Effector memory CD8-positive, alpha-beta T cell (primary cell): ENCODE measurements around the gene ZFP36L1.

Experiments used
- ATAC-seq: fragments of 150-1000 bp; cut with Tn5 transposase; replicated peaks from 2 replicates; pipeline ENCODE4 v1.10.0; 2021; ENCODE audit warnings: mild to moderate bottlenecking, moderate library complexity
- DNase-seq, 3 experiments: peaks; one replicate each; pipeline ENCODE4 v3.0.0; 2021
- H3K27ac Mint-ChIP-seq, 2 donors: one replicate each; pipeline ENCODE4 v1.8.0; 2022; ENCODE audit warnings: mild to moderate bottlenecking in 2 of 2, mixed read lengths in 2 of 2, moderate library complexity in 2 of 2
- H3K27me3 Mint-ChIP-seq, 2 donors: one replicate each; pipeline ENCODE4 v1.8.0; 2022; ENCODE audit warnings: mixed read lengths in 2 of 2
- H3K36me3 Mint-ChIP-seq: one replicate; pipeline ENCODE4 v1.8.0; 2022; ENCODE audit warnings: mild to moderate bottlenecking, moderate library complexity, mixed read lengths; ENCODE audit not compliant: insufficient read depth
- H3K4me1 Mint-ChIP-seq, 2 donors: one replicate each; pipeline ENCODE4 v1.8.0; 2022; ENCODE audit warnings: low read depth in 2 of 2, mixed read lengths in 2 of 2
- H3K4me3 Mint-ChIP-seq, 2 donors: one replicate each; pipeline ENCODE4 v1.8.0; 2022; ENCODE audit warnings: mild to moderate bottlenecking in 2 of 2, mixed read lengths in 2 of 2, moderate library complexity in 2 of 2
- H3K9me3 Mint-ChIP-seq, 2 donors: one replicate each; pipeline ENCODE4 v1.8.0; 2022; ENCODE audit warnings: mixed read lengths in 2 of 2

Gene ZFP36L1

GRCh38 chr14:68781161-68782021 lies 11.5 kb downstream of the ZFP36L1 start:
- peaks cover 20% of the 10 kb centered on the region for H3K36me3 Mint-ChIP-seq
- H3K27ac Mint-ChIP-seq = peak overlapping the region; percentile 90 to 97
- ATAC-seq = peak; percentile 78
- H3K27me3 Mint-ChIP-seq = no peaks in the 10 kb centered on the region
- H3K9me3 Mint-ChIP-seq = no peaks in the 10 kb centered on the region
- DNase-seq = peak; percentile 73
- peak overlapping the region; percentile 80 to 81 for H3K4me3 Mint-ChIP-seq
- peaks cover 58 to 69% of the 10 kb centered on the region in 2 donors for H3K4me1 Mint-ChIP-seq

DNA sequence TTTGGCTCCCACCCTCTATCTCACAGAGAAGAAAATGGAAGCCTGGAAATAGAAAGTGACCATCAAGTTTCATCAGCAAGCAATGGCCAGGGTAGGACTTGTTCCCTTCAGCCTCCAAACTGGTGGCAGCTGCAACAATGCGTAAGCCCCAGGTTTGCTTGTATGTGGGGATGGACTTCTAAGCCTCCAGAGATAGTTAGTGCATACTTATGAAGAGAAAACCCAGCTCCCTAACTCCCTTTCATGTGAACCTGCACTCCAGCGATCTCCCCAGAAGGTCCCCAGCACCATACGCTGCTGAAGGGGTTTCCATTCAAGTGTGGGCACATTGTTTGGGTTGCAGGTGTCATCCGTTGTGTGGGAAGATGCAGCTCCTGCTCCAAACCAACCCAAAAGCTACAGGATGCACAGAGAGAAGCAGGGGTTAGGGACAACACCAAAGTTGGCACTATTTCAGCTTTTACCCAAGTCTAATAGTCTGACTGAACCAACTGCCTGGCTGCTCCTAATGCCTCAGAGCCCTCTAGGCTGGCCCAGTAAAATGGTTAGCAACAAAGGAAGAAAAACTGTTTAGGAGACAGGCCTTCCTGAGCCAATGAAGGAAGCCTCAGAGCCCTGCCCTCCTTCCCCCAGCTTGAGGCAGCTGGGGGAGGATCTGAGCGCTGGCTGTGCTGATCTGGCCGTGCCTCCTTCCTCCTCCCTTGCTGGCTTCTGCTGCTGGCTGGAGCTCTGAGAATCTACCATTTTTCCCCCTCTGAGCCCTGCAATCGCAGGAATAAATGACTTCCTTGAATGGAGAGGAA lies 12.3 kb downstream of the ZFP36L1 start:
- ATAC-seq (peak; percentile 16), DNase-seq (peak in 1 of 3 experiments; percentile 22)
- H3K4me1 Mint-ChIP-seq = peaks cover 56 to 68% of the 10 kb centered on the region in 2 donors
- H3K36me3 Mint-ChIP-seq = peaks cover 12% of the 10 kb centered on the region
- H3K4me3 Mint-ChIP-seq = peak overlapping the region; percentile 80 to 81
- H3K27ac Mint-ChIP-seq = peak overlapping the region; percentile 90 to 97
- no peaks in the 10 kb centered on the region for H3K9me3 Mint-ChIP-seq
- H3K27me3 Mint-ChIP-seq = no peaks in the 10 kb centered on the region

DNA sequence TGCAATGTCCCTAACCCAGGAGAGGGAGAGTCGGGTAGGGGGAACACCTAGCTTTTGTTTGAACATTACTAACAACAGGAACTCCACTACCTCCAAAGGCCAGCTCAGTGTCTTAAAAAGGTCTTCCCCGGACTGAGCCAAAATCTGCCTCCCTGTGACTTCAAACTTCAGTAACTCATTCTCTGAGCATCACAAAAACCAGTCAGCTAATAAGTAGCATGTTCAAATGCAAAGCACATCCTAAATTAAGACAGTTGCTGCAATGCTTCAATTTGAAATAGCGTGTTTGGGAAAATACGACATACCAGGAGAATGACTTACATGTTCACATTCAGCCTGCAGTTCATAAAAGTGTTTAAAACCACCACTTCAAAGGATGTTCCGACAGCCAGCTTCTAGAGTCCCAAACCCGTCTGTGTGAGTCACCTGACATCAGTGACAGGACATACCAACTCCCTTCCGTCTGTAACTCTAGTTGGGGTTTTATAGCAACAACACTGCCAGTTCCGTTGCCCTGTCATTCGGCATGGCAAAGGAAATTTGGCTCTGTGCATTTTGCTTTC lies 13.0 kb downstream of the ZFP36L1 start:
- Mint-ChIP-seq H3K4me1 (peaks cover 51 to 66% of the 10 kb centered on the region in 2 donors), H3K27ac (peak overlapping the region; percentile 90 to 97), H3K9me3 (no peaks in the 10 kb centered on the region), H3K36me3 (peaks cover 12% of the 10 kb centered on the region), H3K4me3 (peak overlapping the region; percentile 80 to 81), H3K27me3 (no peaks in the 10 kb centered on the region)
- DNase-seq (peak; percentile 55 to 62 (median 60)), ATAC-seq (peak; percentile 64)

DNA sequence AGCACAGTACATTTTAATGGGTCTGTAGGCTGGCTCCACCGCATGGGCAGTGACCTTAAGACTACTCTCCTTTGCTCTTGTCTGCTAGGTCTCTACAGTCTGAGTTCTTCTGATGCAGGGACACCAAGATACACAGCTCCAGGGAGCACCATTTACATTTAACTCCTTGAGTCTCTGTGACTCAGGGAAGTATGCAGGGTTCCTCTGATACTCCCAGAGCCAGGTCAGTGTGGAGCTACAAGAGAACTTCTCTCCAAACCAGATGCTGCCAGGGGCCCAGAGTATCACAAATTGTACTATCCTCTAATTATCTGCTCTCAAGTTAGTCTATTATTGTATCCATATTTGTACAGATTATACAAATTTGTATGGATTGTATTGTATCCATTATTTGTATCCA lies 15.2 kb downstream of the ZFP36L1 start:
- Mint-ChIP-seq H3K27ac (peak overlapping the region in 1 of 2 donors; percentile 97), H3K4me1 (peaks cover 48 to 55% of the 10 kb centered on the region in 2 donors), H3K9me3 (no peaks in the 10 kb centered on the region), H3K27me3 (no peaks in the 10 kb centered on the region), H3K36me3 (peaks cover 12% of the 10 kb centered on the region), H3K4me3 (no peak overlapping the region)
- DNase-seq = no peak
- ATAC-seq = no peak

DNA sequence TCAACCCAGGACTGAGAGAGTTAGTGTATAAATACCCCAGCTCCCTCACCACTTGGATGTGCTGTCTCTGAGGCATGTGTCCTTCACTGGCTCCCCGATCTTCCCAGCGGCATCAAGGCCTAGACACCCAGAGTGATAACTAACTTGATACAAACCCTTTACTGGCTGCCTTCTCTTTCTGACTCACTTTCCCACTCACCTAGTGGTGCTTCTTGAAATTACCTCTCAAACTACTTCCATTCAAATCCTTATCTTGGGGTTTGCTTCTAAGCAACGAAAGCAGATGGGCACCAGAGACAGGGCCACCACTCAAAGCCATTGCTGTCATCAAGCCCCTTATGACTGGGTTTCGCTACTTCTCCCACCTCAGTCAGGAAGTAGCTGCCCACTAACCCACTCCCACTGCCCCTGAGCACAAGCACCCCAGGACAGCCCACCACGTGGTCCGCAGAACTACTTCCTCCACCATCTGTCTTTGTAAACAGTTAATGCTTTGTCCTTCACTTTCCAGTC lies 17.2 kb downstream of the ZFP36L1 start:
- DNase-seq = no peak
- no peak for ATAC-seq
- Mint-ChIP-seq H3K4me1 (peaks cover 40 to 52% of the 10 kb centered on the region in 2 donors), H3K27ac (peak overlapping the region in 1 of 2 donors; percentile 66), H3K4me3 (no peak overlapping the region), H3K27me3 (no peaks in the 10 kb centered on the region), H3K9me3 (no peaks in the 10 kb centered on the region), H3K36me3 (peaks cover 4% of the 10 kb centered on the region)

- DNase-seq (no peak), ATAC-seq (no peak)
- Mint-ChIP-seq H3K27ac (peak overlapping the region in 1 of 2 donors; percentile 66), H3K27me3 (no peaks in the 10 kb centered on the region), H3K4me3 (no peak overlapping the region), H3K9me3 (no peaks in the 10 kb centered on the region), H3K36me3 (peaks cover 3% of the 10 kb centered on the region), H3K4me1 (peaks cover 38 to 49% of the 10 kb centered on the region in 2 donors)
Observed at GRCh38 chr14:68774771-68775613, 17.9 kb downstream of the ZFP36L1 start.

DNA sequence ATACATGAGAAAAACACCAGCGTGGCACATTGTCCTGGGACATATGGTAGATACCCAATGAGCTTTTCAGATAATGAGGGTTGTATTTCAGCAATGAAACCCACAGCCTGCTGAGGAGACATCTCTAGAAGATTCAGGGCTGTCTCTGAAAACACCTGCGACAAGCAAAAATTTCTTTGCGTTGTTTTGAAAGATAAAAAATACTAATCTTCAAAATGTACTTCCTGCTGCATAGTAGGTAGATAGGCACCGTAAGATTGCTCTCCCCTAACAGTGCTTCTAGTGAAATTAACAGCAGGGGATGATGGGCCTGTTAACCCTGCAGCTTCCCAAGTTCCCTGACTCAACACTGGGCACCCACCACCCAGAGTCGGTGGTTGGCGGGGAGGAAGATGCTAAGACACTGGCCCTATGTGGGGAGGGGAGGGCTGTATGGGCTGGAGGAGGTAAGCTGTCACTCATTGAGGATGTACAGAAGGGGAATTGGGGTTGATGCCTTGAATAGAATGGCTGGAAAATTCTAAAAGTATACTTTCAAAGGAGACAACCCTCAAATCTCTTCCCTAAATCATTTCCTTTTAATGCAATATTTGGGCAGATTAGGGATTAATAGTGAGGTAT lies 20.0 kb downstream of the ZFP36L1 start:
- Mint-ChIP-seq H3K27me3 (no peaks in the 10 kb centered on the region), H3K4me1 (peaks cover 23 to 34% of the 10 kb centered on the region in 2 donors), H3K4me3 (no peak overlapping the region), H3K9me3 (no peaks in the 10 kb centered on the region), H3K27ac (peak overlapping the region in 1 of 2 donors; percentile 31), H3K36me3 (no peaks in the 10 kb centered on the region)
- ATAC-seq (no peak), DNase-seq (no peak)

GRCh38 chr14:68771631-68772030 lies 21.2 kb downstream of the ZFP36L1 start:
- peak overlapping the region in 1 of 2 donors; percentile 75 for H3K27ac Mint-ChIP-seq
- peaks cover 28 to 40% of the 10 kb centered on the region in 2 donors for H3K4me1 Mint-ChIP-seq
- peak; percentile 49 for ATAC-seq
- H3K4me3 Mint-ChIP-seq = peak overlapping the region; percentile 16 to 62
- H3K27me3 Mint-ChIP-seq = no peaks in the 10 kb centered on the region
- H3K9me3 Mint-ChIP-seq = no peaks in the 10 kb centered on the region
- no peak for DNase-seq
- H3K36me3 Mint-ChIP-seq = no peaks in the 10 kb centered on the region

DNA sequence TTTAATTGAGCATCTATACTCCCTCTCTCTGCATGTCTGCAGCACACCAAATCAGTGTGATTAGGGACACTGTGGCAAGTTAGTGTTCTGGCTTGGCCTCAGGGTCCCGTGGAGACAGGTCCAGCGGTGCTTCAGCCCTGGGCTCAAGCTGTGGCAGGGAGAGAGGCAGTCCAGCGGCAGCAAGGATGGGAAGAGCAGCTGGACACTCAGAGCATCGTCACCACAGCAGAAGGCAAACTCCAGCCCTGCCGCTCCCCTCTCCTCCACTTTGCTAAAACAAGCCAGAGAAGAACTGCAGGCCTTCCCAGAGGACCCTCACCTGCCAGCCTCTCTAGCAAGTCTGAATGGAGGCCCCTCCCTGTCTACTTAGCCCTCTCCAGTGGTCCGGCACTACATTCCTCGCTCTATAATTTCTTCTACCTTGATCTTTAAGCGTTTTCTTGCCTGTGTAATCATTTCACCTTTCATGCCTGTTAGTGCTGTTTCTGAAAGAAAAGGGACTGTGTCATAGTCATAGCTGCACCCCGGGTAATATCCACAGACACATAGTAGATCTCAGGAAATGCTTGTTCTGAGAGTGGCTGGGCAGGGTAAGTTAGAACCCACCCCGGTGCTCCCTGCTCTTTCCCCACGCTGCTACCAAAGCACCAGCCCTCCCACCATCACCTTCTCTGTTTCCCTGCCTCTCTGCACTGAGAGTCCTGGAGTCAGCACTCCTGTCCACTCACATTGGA lies 22.1 kb downstream of the ZFP36L1 start:
- Mint-ChIP-seq H3K27ac (peak overlapping the region; percentile 36 to 75), H3K36me3 (no peaks in the 10 kb centered on the region), H3K27me3 (no peaks in the 10 kb centered on the region), H3K9me3 (no peaks in the 10 kb centered on the region), H3K4me3 (peak overlapping the region; percentile 16 to 62), H3K4me1 (peaks cover 27 to 40% of the 10 kb centered on the region in 2 donors)
- ATAC-seq (no peak), DNase-seq (no peak)

DNA sequence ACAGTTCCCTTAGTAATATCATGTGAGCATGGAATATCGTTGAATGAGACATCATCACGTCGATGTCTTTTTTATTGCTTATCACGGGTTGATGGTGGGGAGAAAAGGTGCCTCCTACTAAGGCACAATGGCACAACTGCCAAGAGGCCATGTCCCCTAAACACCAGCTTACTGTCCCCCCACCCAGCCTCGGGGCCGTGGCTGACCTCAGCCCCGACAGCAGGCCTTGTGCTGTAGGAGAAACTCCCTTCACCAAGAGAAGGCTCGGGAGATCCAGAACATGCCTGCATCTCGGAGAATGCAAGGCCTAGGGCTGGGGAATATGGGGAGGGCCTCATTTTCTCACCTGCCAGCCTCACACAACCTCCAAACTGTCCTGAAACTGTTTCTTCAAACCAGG lies 22.8 kb downstream of the ZFP36L1 start:
- ATAC-seq (no peak), DNase-seq (no peak)
- no peak overlapping the region for H3K4me3 Mint-ChIP-seq
- H3K4me1 Mint-ChIP-seq = peaks cover 26 to 40% of the 10 kb centered on the region in 2 donors
- H3K9me3 Mint-ChIP-seq = no peaks in the 10 kb centered on the region
- H3K27ac Mint-ChIP-seq = no peak overlapping the region
- H3K27me3 Mint-ChIP-seq = no peaks in the 10 kb centered on the region
- H3K36me3 Mint-ChIP-seq = no peaks in the 10 kb centered on the region

DNA sequence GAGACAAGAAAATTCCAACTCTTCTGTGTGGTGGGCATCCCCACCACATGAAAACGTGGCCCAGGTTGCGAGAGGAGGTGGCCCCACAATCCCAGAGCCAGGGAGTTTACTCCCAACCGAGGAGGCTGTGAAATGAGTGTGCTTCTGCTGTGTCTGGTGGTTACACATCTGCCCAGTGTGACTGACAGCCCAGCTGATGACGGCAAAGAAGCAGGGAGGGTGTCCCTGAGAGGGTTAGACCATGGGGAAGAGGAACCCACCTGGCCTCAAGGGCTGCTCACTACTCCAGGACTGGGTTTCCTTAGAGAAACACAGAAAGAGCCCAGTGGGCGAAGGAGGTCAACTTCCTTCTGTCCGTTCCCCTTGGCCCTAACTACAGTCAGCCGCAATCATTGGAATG lies 24.6 kb downstream of the ZFP36L1 start:
- Mint-ChIP-seq H3K9me3 (no peaks in the 10 kb centered on the region), H3K4me1 (peaks cover 21 to 37% of the 10 kb centered on the region in 2 donors), H3K36me3 (peaks cover 4% of the 10 kb centered on the region), H3K4me3 (no peak overlapping the region), H3K27me3 (no peaks in the 10 kb centered on the region), H3K27ac (no peak overlapping the region)
- no peak for ATAC-seq
- DNase-seq = no peak

- Mint-ChIP-seq H3K36me3 (peaks cover 4% of the 10 kb centered on the region), H3K27ac (peak overlapping the region in 1 of 2 donors; percentile 65), H3K4me1 (peaks cover 20 to 37% of the 10 kb centered on the region in 2 donors), H3K27me3 (no peaks in the 10 kb centered on the region), H3K9me3 (no peaks in the 10 kb centered on the region), H3K4me3 (no peak overlapping the region)
- ATAC-seq = no peak
- DNase-seq = no peak
Observed at GRCh38 chr14:68767248-68767645, 25.6 kb downstream of the ZFP36L1 start.
